NCI-H128 (cell line): ENCODE data around the gene LARGE2.

ENCODE experiments used
- DNase-seq: peaks from one replicate; lab custom pipeline; 2025; ENCODE audit not compliant: unreplicated experiment; lab: John Stamatoyannopoulos, UW

Gene LARGE2

DNA sequence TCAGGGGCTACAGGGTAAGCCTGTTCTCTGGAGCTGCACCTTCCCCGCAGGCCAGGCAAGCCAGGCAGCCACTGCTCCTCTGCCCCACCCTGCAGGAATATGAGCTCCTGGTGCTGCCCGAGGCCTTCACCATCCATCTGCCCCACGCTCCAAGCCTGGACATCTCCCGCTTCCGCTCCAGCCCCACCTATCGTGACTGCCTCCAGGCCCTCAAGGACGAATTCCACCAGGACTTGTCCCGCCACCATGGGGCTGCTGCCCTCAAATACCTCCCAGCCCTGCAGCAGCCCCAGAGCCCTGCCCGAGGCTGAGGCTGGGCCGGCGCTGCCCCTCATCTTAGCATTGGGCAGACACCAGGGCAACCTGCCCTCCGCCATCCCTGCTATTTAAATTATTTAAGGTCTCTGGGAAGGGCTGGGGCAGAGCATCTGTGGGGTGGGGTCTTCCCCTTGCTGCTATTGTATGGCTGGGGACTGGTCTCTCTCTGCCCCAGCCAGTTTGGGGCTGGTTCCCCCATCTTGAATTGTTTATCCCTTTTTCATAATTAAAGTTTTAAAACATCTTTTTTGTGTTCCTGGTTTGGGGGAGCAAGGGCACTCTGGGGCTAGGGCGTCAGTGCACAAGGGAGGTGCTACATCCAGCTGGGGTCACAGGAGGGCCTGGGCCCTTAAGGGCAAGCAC, 6.2 kb downstream of the LARGE2 start:
- DNase-seq: no peak

DNA sequence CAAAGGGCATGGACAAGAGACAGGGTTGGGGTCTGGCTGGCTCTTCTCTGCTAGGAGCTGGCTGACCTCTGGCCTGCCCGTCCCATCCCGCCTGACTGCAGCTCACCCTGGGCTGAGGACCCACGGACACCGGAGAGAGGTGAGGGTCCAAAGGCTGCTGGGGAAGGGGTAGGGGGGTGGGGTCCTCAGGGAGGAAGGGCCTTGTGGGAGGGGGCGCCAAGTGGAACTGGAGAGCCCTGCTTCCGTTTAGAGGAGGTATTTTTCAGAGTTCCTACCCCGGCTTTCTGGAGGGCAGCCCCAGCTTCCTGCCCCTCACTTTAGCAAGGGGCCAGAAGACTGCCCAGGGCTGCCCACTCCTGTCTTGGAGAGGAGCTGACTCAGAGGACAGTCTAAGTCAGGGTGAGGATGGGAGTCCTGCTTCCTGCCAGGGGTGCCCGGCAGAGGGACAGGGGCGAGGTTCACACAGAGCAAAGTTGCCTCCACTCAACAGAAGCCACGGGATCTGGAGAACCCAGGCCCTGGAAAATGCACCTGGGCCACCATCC, 7.1 kb downstream of the LARGE2 start:
- no peak for DNase-seq

DNA sequence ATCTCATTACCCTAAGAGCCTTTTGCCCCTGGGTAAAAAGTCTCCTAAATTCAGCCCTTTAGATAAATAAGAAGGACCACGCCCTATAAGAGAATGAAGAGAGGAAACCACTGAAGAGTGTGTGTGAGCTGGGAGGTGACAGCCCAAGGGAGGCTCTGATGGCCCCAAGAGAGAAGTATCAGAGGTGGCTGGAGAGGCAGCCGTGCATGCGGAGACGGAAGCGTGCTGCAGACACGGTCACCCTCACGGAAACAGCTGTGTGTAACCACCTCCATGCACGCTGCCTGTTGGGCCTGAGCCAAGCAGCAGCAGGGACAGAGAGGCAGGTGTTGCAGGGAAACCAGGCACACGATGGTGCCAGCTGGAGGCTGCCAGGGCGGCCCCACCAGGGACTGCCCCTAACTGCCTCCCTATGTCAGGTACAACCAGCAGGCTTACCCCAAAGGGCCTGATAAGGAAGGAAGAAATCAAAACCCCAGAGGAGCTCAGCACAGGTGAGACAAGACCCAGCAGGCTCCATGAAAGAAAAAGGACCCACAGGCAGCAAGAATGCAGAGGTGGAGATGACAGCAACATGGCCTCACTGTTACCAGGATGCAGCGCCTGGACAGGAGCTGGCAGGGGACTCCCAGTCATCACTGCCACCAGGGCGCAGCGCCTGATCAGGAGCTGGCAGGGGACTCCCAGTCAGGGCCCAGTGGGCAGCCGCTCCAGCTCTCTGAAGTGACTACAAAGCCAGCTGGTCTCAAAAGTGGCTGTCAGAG, 7.8 kb downstream of the LARGE2 start:
- DNase-seq: peak; percentile 9

DNA sequence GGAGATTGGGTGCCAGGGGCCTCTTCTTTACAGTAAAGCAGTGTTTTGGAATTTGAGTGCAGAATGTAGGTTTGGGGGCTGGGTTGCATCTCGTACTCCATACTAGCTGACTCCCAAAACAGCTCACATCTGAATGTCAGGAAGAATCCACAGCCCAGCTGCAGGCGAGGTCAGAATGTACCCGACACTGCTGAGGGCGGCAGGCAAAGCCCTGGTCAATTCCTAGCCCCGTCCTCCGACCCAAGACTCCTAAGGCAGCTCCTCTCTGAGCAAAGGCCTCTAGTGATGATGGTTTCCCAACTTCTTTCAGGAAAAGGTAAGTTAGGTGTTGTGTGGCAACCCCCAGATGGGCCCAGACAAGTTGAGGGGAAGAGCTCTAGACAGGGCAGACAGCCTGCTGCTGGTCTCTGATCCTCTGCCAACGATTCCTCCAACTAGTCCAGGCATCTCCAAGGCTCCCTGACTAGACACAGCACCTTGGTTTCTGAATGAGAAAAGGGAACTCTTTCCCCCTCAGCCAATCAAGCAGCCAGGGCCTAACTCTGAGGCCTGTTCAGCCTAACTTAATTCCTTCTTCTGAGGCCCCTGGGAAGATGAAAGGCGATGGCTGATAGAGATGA, 8.6 kb downstream of the LARGE2 start:
- DNase-seq: no peak

DNA sequence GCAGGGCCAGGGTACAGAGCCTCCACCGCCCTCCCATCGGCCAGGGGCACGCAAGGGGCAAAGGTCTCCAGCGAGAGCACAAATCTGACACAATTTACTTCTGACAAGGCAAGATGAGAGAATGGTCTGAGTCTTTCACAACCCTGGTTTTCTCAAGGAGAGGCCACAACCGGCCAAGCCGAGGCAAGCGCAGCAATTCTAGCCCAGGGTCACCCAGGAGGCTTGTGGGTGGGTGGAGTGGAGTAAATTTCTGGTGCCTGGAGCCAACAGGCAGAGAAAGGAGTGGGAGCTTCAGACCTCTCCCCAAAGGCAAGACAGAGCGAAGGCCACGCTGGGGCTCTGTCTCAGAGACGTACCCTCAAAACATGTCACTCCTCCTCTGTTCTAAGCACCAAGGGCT, 9.3 kb downstream of the LARGE2 start:
- no peak for DNase-seq

DNA sequence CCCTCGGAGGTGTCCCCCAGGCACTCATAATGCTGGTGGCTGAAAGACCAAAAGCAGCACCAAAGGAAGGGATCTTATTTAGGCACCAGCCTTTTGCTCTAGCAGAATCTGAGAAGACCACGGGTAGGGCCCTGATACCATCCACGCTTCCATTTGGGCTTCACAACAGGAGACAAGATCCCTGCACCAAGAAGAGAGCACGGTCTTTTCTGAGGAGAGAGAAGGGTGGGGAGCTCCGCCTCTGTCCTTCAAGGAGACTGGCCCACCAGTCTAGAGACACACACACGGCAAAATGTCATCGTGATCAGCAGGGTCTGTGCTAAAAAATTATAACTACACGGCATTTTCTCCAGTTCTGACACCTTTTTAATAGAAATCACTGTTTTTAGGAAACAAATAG, 9.8 kb downstream of the LARGE2 start:
- no peak for DNase-seq

DNA sequence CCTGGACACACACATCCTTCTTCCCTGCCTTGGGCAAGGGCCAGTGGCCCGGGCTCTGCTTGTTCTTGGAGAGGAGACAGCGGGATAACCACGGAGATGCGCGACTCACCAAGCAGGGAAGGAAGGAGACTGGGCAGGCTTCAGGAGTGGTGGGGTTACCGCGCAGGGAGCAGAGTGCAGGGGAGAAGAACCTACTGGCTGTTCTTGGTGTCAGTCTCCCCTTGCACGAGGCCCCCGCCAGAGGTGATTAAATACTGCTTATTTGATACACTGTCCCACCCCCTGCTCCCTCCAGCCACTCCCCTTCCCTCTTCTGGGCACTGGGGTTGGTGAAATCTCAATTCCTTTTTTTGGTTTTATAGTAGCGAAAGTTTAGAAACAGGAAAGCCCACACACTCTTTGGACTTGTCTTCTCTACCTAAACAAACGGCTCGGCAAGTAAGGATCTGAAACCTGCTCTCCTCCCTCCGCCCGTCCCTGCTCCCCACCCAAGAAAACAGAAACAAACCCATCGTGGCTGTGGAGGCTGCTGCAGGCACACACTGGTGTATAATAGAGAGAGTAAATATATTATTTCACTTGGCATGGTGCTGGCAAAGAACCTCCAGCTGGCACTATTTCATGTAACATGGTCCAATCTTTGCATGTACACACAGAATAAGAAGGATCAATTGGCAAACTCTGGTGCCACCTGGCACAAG, 10.8 kb downstream of the LARGE2 start:
- DNase-seq: no peak

DNA sequence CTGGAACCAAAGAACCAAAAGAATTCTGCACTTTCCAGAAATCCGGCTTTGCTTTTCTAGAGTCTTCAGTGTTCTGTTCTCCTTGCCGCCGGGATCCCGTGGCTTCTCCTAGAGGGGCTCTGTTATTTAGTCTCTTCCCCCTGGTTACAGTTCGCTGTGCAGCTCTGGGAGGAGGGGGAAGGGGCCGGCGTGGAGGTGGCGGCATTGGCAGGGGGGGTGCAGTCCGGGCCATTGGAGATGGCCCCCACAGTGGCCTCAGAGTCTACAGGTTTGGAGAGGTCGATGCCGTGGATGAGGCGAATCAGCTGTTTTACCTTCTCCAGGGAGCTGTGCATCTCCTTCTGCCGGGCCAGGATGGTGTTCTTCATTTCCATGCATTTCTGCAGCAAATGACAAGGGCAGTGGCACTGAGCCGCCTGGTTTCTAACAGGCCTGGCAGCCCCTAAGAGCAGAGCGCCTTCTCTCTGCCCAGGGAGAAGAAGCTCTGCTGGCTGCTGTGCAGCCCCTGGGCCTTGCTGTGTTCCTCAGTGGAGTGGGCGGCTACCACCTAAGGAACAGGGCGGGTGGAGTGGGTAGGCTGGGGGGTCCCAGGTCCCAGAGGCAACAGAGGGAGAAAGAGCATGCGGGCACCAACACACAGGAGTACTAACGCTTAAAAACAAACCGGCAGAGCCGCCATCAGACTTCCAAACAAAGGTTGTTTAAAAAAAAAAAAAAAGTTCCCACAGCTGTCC, 11.6 kb downstream of the LARGE2 start:
- DNase-seq: no peak

DNA sequence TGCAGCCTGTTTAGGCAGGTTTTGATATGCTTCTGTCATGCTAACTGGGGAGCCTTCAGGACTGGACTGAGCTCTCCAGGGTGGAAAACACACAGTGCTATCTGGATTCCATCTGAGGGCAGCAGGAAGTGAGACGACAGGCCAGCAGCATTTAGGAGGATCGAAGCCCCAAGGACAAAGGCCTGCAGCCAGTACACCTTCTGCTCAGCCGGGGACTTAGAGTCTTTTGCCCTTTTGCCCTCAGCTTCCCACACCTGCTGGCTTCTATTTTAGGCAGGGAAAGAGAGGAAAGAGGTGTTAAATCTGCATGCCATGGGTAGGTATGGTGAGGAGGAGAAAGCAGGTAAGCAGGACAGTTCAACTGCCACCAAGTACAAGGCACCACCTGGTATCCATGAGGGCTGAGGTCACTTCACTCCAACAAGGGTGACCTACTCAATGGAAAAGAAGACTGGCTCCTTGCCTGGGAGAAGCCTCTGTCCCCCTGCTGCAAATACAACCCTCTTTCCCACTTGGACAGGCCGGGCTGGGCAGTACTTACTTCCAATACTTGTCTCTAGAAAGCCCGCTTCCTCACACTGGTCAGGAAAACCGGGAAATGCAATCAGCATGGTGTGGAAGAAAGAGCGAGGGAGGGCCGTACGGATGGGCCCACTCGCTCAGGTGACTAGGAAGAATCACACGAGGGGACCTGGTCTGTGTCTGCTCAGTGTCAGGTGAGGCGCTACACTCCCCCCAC, 12.3 kb downstream of the LARGE2 start:
- no peak for DNase-seq

DNA sequence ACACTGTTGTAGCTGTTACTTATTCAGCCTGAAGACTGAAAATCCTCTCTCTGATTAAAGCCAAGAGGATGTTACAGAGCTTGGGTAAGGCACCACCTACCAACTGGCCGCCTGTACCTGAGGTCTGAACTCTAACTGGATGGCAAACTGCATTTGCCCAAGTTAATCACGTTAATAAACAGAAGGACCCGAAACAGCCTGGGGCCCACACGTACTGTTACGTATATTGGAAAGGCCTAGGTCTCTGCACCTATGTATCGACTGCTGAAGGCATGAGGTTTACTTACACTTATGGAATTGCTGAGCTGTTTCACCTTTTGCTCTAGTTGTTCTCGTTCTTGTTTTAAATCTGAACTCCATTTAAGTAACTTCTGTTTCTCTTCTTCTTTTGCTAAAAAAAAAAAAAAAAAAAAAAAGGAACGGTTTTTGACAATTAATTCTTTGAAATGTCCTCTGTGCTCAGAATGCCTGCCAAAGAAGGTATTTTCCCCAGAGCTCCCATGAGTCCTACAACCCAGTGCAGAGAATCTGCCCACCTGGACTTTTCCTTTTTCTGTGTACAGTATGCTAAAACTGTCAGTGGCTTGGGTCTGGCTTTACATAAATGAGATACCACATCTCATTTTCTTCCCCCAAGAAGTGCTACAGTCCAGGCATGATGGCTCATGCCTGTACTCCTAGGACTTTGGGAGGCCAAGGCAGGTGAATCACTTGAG, 13.1 kb downstream of the LARGE2 start:
- no peak for DNase-seq

DNA sequence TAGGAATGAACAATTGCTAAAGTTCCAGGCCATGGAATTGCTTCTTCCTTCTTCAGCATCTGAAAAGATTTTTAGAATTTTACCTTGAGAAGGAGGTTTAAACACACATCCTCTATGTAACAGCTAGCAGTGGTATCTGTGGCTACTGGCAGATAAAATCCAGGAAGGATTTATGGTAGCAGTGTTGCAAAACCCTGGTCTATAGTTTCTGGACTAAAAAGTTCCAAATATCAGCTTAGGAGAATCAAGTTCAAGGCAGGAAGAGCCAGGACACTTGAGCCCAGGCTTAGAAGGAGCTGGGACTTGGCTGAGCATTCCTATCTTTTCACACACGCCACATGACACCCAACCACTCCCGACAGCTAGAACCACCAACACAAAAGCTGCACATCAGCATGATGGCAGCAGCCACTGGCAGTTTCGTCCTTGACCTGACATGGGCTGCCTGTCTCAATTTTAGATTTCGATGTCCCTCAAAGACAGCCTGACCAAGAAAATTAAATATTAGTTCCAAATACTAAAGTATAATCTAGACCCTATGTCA, 14.1 kb downstream of the LARGE2 start:
- no peak for DNase-seq

DNA sequence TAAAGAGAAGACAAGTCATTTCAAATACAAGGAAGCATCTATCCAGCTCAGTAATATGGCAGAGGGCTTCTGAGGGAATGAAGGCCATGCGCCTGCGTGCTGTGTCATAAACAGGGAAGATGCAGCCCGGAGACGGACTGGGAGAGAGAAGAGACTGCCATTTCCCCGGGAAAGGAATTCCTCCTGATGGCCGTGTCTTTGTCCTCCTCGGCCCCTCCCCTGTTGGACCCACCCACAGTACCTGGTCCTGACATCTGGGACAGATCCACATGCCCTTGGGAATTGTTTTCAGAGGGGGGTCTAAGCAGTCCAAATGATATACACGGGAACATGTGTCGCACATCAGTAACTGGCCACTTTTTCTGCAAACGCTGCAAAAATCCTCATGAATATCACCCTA, 15.5 kb downstream of the LARGE2 start:
- DNase-seq: no peak

DNA sequence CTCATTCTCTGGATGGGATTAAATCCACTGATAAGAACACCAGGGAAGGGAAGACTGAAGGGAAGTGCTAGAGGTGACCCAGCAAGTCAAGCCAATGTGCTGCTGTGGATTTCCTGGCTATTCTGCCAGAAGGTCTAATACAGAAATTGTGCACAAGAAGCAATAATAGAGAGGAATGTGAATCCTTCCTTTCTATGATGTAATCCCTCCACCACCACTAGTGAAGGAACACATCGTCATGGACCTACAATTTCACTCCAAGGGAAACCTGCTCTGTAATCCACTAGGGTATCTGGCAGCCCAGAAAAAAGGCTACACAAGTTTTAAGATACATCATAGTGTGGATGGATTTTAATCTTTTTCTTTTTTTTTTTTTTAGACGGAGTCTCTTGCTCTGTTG, 17.4 kb downstream of the LARGE2 start:
- no peak for DNase-seq

DNA sequence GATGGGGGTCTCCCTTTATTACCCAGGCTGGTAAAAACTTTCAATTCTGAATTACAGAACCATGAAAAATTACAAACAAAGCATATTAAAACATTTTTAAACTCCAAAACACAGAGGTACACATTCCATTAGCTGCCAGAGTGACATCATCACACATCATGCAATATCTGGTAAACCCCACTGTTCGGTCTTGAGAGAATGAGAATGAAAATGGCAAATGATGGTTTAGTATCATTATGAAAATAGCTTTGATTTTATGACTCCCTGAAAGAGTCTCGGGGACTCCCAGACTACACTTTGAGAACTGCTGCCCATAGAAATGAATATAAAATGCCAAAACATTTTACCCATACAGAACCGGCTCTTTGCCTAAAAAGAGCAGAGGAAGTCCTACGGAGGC, 18.8 kb downstream of the LARGE2 start:
- no peak for DNase-seq

DNA sequence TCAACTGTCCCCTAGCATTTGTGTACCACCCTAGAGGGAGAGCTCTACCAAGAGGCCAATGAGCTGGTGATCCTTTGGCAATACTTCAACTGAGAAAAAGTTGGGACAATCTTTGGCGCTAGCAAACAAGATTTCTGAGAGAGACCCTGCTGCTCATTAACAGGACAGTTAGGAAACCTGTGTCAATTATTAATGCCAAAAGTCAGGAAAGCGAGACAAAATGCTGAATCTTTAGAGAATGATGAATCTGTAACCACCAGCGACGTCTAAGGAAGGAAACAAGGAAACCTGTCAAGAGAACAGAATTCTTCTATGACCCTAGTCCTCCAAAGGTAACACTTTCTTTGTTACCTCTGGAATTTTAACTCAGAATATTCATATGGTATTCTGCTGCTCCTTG, 19.9 kb downstream of the LARGE2 start:
- DNase-seq: no peak

DNA sequence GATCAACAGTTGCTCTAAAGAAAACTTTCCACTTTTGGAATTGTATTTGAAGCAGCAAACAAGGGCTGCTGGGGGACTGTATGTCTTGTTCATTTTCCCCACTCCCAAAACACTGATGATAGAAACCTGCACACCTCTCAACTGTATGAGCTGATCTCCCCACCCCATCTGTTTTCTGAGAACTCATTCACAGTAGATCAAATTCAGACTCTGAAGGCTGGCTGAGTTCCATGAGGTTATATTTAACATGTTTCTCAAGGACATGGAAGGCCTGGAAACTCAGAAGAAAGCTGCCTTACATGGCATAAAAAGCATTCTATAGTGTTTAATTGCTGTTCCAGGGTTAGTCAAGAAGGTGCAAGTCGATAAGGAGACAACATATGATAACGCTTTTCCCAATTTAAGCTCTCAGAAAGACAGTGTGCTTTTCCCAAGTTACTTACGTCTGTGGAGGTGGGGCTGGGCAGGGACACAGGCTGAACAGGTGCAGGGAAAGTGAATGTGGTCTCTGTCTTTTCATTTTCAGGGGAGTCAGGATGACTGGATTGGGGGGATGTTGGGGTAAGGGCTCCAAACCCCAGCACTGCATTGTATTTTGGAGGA, 23.0 kb downstream of the LARGE2 start:
- DNase-seq: no peak

DNA sequence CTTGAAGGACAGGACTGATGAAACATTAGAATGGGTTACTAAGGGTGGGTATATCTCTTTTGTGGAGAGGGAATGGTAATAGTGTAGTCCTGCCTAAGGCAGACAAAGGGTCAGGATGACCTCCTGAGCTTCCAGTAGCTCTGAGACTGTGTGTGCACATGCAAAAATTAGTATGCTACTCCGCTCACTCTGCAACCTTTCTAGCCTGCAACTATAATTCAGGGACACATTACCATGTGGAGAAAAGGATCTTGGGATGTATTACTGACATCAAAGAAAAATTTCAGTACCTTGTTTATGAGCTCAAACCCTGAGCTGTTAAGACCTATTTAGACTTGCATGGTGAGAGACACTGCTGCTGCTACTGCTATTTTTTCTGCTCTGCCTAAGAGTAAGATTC, 25.4 kb downstream of the LARGE2 start:
- DNase-seq: no peak

DNA sequence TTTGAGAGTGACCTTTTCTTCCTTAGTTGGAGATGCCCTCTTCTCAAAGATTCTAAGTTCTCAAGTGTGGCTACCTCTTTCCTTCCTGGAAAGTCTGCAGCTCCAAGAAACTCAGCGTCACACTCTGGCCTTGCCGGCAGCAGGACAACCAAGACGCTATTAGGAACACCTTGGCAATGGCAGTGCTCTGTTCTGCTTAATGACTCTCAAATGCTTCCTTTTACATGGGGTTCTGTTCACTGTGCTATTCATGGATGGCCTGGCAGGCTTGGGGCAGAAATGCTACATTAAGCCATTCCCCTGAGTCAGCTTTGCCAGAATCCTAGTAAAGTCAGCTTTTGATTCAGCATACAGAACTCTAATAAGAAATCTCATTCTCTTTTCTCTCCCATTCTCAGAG, 25.9 kb downstream of the LARGE2 start:
- DNase-seq: no peak

DNA sequence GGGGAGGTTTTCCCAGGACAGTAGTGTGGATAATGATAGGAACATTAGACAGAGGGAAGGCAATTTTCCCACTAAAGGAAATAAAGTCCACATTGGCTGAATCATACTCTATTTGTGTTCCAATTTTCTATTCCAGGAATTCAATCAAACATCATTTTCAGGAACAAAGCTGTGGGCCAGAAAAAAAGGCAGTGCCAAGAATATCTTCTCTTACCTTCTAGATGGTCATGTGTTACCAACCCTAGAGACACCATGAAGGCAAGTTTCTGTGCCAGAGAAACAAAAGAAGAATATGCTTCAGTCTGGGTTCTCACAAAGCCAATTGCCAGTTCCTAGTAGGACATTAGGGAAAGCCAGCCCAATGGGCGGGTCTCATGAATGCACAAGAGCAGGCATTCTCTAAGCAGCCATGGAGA, 27.5 kb downstream of the LARGE2 start:
- DNase-seq: no peak
